PFSK-1 (cell line): ENCODE results near the gene PIK3CD.

ENCODE experiments used
- FOXP2 ChIP-seq: optimal IDR thresholded peaks from 2 replicates; pipeline ENCODE3; 2011; ENCODE audit warnings: borderline replicate concordance, control low read depth, inconsistent platforms; ENCODE audit not compliant: insufficient read depth; ENCODE audit errors: extremely low read length, extremely low read depth
- POLR2AphosphoS5 ChIP-seq: IDR thresholded peaks from 2 replicates; pipeline ENCODE4 v1.6.1; 2012; ENCODE audit warnings: low read depth, mild to moderate bottlenecking, control low read depth, low read length, moderate library complexity
- SIN3A ChIP-seq: IDR thresholded peaks from 2 replicates; pipeline ENCODE4 v1.6.1; 2012; ENCODE audit warnings: mild to moderate bottlenecking, low read length, moderate library complexity, borderline replicate concordance; ENCODE audit not compliant: insufficient read depth
- TAF1 ChIP-seq: IDR thresholded peaks from 2 replicates; pipeline ENCODE4 v1.6.1; 2012; ENCODE audit warnings: low read length, control low read depth, borderline replicate concordance; ENCODE audit not compliant: insufficient read depth
- TF ChIP-seq, protein P1 (sequence below), 2 experiments: IDR thresholded peaks; 2 replicates each; pipeline versions ENCODE4 v1.6.1 to v1.8.0; 2011 to 2012; ENCODE audit warnings: low read depth in 2 of 2, low read length in 2 of 2, control low read depth in 1 of 2, inconsistent platforms in 1 of 2, mild to moderate bottlenecking in 1 of 2, moderate library complexity in 1 of 2; ENCODE audit not compliant: insufficient read depth in 1 of 2

PIK3CD gene

DNA sequence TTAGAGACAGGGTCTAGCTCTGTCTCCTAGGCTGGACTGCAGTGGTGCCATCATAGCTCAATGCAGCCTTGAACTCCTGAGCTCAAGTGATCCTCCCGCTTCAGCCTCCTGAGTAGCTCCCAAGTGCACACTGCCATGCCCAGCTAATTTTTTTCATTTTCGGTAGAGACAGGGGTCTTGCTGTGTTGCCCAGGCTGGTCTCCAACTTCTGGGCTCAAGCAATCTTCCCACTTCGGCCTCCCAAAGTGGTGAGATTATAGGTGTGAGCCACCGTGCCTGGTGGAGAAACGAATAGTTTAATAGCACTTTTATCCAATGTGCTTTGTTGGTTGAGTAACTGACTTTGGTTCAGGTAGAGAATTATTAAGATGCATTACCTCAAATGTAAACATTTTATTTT is 20.9 kb downstream of the PIK3CD start:
- TF ChIP-seq FOXP2: no peak
- no peak for TF ChIP-seq TAF1
- TF ChIP-seq, protein P1, sequence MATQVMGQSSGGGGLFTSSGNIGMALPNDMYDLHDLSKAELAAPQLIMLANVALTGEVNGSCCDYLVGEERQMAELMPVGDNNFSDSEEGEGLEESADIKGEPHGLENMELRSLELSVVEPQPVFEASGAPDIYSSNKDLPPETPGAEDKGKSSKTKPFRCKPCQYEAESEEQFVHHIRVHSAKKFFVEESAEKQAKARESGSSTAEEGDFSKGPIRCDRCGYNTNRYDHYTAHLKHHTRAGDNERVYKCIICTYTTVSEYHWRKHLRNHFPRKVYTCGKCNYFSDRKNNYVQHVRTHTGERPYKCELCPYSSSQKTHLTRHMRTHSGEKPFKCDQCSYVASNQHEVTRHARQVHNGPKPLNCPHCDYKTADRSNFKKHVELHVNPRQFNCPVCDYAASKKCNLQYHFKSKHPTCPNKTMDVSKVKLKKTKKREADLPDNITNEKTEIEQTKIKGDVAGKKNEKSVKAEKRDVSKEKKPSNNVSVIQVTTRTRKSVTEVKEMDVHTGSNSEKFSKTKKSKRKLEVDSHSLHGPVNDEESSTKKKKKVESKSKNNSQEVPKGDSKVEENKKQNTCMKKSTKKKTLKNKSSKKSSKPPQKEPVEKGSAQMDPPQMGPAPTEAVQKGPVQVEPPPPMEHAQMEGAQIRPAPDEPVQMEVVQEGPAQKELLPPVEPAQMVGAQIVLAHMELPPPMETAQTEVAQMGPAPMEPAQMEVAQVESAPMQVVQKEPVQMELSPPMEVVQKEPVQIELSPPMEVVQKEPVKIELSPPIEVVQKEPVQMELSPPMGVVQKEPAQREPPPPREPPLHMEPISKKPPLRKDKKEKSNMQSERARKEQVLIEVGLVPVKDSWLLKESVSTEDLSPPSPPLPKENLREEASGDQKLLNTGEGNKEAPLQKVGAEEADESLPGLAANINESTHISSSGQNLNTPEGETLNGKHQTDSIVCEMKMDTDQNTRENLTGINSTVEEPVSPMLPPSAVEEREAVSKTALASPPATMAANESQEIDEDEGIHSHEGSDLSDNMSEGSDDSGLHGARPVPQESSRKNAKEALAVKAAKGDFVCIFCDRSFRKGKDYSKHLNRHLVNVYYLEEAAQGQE (IDR thresholded peaks at IDR 0.05; ENCODE audit: insufficient read depth in 1 of 2, low read depth in 2 of 2, low read length in 2 of 2): no peak
- TF ChIP-seq SIN3A: no peak
- no peak for TF ChIP-seq POLR2AphosphoS5

DNA sequence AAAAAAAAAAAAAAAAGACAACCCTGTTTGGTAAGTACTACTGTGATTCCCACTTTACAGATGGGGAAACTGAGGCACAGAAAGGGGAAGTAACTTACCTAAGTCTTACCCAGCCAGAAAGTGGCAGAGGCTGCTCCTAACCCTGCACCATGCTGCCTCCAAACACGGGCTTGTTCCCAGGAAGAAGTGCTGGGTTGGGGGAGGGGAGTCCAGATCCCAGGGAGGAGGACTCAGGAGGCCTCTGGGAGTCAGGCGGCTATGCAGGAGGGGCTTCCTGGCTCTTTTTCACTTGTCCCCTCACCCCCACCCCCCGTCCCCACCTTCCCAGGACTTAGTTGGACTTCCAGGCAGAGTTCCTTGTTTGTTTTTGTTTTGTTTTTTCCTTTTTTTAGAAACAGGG is 23.9 kb downstream of the PIK3CD start:
- TF ChIP-seq, protein P1 (IDR thresholded peaks at IDR 0.05; ENCODE audit: insufficient read depth in 1 of 2, low read depth in 2 of 2, low read length in 2 of 2): no peak
- no peak for TF ChIP-seq TAF1
- TF ChIP-seq POLR2AphosphoS5: no peak
- no peak for TF ChIP-seq FOXP2
- TF ChIP-seq SIN3A: no peak

DNA sequence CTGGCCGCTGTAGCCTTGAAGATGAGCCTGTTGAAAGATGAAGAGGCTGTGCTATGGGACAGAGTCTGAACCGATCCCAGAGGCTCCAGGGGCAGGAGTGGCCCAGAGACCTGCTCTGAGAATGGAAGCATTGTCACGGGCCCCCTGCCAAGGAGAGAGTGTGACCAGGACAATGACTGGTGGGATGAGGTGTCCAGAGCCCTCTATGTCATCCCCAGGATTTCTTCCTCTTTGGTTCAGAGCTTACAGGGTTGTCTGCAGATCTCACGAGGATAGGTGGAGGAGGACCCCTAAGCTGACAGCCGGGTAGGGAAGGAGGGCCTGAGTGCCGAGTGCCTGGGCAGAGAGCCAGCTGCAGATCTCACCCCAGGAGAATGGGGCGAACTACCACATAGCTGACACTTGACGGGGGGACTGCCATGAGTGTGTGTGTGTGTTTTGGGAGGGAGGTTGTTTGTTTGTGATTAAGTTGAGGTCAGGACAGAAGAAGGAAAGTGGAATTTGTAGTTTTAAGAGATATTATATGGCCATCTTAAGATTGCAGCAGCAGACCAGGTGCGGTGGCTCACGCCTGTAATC is 25.4 kb downstream of the PIK3CD start:
- TF ChIP-seq POLR2AphosphoS5 (no peak), TAF1 (no peak), FOXP2 (no peak), SIN3A (no peak)
- TF ChIP-seq, protein P1 (IDR thresholded peaks at IDR 0.05; ENCODE audit: insufficient read depth in 1 of 2, low read depth in 2 of 2, low read length in 2 of 2): no peak

DNA sequence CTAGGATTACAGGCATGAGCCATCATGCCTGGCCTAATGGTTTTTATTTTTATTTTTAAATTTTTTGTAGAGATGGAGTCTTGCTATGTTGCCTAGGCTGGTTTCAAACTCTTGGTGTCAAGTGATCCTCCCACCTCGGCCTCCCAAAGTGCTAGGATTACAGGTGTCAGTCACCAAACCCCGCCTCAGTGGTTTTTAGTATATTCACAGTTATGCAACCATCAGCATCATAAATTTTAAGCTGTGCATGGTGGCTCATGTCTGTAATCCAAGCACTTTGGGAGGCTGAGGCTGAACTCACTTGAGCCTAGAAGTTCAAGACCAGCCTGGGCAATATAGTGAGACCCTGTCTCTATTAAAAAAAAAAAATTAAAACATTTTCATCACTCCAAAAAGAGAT is 28.6 kb downstream of the PIK3CD start:
- no peak for TF ChIP-seq FOXP2
- TF ChIP-seq SIN3A: no peak
- TF ChIP-seq TAF1: no peak
- TF ChIP-seq POLR2AphosphoS5: no peak
- TF ChIP-seq, protein P1 (IDR thresholded peaks at IDR 0.05; ENCODE audit: insufficient read depth in 1 of 2, low read depth in 2 of 2, low read length in 2 of 2): no peak
